HG03354 (cell line): ENCODE measurements around the gene KRTAP10-11.
"Not testable (repeated sequence)": the region's sequence is repeated elsewhere in the genome, so short reads cannot be mapped to it uniquely, and the experiment has no call there.

Experiments
- ATAC-seq: cut with Tn5 transposase; IDR thresholded peaks from one replicate; pipeline ENCODE4 v1.9.1; 2021; ENCODE audit warnings: mild to moderate bottlenecking; ENCODE audit not compliant: unreplicated experiment, poor library complexity, severe bottlenecking

Gene KRTAP10-11, protein sequence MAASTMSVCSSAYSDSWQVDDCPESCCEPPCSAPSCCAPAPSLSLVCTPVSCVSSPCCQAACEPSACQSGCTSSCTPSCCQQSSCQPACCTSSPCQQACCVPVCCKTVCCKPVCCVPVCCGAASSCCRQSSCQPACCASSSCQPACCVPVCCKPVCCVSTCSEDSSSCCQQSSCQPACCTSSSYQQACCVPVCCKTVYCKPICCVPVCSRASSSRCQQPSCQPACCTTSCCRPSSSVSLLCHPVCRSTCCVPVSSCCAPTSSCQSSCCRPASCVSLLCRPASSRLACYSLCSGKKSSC

GRCh38 chr21:44646366-44647221 is at the start of gene KRTAP10-11:
Gene KRTAP10-11, plus strand, starts transcription at chr21:44646414. Its CDS starts 45 bp downstream, at chr21:44646459.
- not testable (repeated sequence) for ATAC-seq

DNA sequence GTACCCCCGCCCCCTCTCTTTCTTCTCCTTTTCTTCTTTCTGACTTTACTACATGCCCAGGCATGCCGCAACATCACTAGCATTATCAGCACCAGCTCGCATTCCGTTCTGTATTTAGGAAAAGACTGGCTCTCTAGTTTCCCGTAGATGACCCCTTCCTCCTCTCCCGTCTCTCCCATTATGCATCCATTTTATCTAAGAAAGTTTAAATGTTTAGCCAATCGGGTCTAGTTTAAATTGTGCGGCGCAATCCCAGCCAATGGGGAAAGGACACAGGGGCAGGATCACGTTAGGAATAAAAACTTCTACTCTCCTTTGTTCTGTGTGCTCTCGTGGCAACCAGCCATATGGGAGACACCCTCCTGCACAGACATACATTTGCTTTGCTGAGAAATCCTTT is 48.2 kb upstream of the KRTAP10-11 start:
- no peak for ATAC-seq

- no peak for ATAC-seq
Observed at GRCh38 chr21:44599264-44600029, 46.8 kb upstream of the KRTAP10-11 start.

- not testable (repeated sequence) for ATAC-seq
Observed at GRCh38 chr21:44600118-44600978, 45.9 kb upstream of the KRTAP10-11 start, which contains the start of gene KRTAP10-7. Gene KRTAP10-7, plus strand, starts transcription at chr21:44600597. Its CDS starts 25 bp downstream, at chr21:44600622.

GRCh38 chr21:44601091-44601490 is 45.1 kb upstream of the KRTAP10-11 start:
- not testable (repeated sequence) for ATAC-seq

DNA sequence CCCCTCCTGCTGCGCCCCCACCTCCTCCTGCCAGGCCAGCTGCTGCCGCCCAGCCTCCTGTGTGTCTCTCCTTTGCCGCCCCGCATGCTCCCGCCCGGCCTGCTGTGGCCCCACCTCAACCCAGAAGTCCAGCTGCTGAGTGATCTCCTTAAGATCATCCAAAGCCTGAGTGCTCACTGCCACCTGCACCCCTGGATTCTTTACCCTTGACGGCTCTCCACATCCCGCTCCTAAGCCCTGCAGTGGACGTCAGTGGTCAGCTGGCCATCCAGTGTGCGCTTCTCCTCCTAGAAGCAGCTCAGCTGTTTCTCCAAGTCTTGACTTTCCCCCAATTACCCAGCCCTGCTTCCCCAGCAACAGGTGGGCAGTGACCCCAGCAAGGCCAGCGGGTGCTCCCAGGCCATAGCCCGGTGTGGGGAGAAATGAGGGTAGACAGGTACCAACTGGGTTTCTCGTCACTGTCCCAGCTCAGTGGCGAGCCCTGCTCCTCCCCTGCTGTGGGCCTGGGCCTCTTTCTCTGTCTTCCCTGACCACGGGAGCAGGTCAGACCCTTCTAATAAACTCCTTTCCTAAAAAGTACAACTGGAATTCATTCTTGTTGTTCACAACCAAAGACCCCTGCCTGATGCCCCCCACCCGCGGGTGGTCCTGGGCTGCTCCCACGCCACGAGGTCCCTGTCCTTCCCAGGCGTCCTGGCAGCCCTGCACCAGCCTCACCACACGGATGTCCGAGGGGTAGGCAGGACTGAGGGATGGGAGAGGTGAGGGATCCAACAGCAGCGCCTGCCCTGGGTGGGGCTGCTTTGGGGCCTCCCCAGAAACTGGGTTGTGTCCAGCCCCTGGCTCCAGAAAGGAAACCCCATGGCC is 44.4 kb upstream of the KRTAP10-11 start:
- no peak for ATAC-seq

GRCh38 chr21:44602463-44602850 is 43.8 kb upstream of the KRTAP10-11 start:
- no peak for ATAC-seq

GRCh38 chr21:44603109-44603875 is 42.9 kb upstream of the KRTAP10-11 start:
- no peak for ATAC-seq

- no peak for ATAC-seq
Observed at GRCh38 chr21:44603911-44604310, 42.3 kb upstream of the KRTAP10-11 start.

DNA sequence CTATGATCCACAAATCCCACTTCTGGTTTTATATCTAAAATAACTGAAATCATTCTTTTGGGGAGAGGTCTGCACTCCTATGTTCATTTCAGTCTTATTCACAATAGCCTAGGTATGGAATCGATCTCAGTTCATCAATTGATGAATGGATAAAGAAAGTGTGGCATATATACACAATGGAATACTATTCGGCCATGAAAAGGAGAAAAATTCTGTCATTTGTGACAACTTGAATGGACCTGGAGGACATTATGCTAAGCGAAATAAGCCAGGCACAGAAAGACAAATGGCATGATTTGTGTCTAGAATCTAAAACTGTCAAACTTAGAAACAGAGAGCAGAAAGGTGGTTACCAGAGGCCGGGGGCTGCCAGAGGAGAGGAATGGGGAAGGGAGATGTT is 39.7 kb upstream of the KRTAP10-11 start:
- ATAC-seq = no peak

DNA sequence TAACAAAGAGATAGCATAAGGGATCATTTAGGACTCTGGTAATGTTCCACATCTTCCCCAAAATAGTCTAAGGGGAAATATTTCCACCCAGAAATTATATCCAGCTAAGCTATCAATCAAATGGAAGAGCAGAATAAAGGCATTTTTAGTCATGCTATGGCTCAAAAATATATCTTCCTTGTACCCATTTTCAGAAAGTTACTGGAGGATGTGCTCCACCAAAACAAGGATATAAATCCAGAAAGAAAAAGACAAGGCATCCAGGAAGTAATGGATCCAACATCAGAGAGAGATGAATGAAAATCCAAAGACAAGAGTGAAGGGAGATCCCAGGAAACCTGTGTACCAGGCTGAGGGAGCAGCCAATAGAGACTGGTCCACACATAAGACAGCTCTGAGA is 37.0 kb upstream of the KRTAP10-11 start:
- no peak for ATAC-seq

DNA sequence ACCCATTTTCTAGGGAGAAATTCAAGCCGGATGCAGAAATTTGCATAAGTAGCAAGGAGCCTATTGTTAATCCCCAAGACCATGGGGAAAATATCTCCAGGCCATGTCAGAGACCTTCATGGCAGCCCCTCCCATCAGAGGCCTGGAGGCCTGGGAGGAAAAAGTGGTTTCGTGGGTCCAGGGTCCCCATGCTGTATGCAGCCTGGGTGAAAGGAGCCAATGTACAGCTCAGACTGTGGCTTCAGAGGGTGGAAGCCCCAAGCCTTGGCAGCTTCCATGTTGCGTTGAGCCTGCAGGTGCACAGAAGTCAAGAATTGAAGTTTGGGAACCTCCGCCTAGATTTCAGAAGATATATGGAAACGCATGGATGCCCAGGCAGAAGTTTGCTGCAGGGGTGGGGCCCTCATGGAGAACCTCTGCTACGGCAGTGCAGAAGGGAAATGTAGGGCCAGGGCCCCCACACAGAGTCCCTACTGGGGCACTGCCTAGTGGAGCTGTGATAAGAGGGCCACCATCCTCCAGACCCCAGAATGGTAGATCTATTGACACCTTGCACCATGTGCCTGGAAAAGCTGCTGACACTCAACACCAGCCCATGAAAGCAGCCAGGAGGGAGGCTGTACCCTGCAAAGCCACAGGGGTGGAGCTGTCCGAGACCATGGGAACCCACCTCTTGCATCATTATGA is 35.9 kb upstream of the KRTAP10-11 start:
- ATAC-seq = not testable (repeated sequence)

DNA sequence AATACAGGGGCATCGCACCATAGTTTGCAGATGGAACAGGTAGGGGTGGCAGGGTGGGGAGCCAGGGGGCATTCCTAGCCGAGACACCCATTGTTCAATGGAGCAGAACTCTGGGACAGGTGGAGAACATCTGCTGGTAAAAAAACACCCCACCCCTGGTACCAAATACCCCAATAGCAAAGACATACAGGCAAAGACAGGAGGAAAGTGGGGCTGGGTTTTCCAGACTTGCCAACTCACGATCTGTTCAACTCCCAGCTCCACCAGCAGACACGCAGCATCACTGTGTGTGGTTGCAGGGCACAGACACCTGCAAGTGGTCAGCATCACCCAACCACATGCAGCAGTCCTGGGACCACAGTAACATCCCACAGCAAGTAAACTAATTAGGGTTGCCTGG is 34.7 kb upstream of the KRTAP10-11 start:
- no peak for ATAC-seq

- no peak for ATAC-seq
Observed at GRCh38 chr21:44612029-44612486, 34.2 kb upstream of the KRTAP10-11 start, which contains the start of gene KRTAP10-8. Gene KRTAP10-8, plus strand, starts transcription at chr21:44612079. Its CDS starts 22 bp downstream, at chr21:44612101.

- no peak for ATAC-seq
Observed at GRCh38 chr21:44612669-44613229, 33.5 kb upstream of the KRTAP10-11 start.

DNA sequence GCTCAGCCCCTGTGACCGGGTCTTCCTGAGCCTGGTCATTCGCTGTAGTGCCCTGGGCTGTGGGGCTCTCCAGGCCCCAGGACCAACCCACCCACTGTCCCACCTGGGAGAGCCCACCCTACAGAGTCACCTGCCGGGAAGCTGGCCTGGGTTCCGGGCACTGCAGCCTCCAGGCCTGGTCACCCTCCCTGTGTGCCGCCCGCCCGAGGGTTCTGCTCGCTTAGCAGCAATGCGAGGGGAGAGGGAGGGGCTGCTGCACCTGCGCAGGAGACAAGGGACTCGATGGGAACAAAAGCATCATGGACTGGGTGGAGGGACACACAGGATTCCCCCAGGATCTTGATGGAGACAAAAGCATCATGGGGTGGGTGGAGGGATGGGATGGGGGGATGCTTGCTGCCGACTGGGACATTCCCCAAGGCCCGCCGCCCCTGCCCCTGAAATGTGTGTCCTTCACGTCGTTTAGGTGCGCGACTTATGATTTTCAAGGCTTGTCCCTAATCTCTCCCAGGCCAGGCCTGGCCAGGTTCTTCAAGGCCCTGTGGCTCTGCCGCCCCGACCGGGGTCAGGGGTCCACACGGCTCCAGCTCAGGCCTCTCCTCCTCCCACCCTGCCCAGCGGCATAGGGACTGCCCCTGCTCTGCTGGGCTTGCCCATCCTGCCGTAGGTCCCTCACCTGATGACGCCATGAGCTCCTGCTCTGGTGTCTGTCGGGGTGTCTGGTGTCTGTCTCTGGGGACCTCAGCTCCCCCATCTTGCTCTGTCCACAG is 32.6 kb upstream of the KRTAP10-11 start:
- ATAC-seq = no peak
